Measurements from ENCODE around the gene LEKR1.
A peak's percentile ranks its signal among the peaks of the same experiment; 100 is the strongest.

LEKR1 gene

GRCh38 chr3:157081626-157082210 is 255.6 kb downstream of the LEKR1 start:
- peak; percentile 92 for DNase-seq (ENCODE audit: low spot score)

GRCh38 chr3:157082305-157082982 is 256.3 kb downstream of the LEKR1 start:
- DNase-seq (ENCODE audit: low spot score), result peak; percentile 48

GRCh38 chr3:157083824-157084223 is 257.7 kb downstream of the LEKR1 start:
- no peak for DNase-seq (ENCODE audit: low spot score)

- DNase-seq (ENCODE audit: low spot score), result no peak
These were observed 260.1 kb downstream of the LEKR1 start for GRCh38 chr3:157086060-157086750.

- no peak for DNase-seq (ENCODE audit: low spot score)
These were observed 260.6 kb downstream of the LEKR1 start for GRCh38 chr3:157086775-157087174.

- DNase-seq (ENCODE audit: low spot score), result peak; percentile 50
These were observed 261.2 kb downstream of the LEKR1 start for GRCh38 chr3:157087373-157087772.

GRCh38 chr3:157087780-157088600 is 261.8 kb downstream of the LEKR1 start:
- DNase-seq (ENCODE audit: low spot score), result no peak

GRCh38 chr3:157088601-157089454 is 262.7 kb downstream of the LEKR1 start:
- peak; percentile 93 for DNase-seq (ENCODE audit: low spot score)

GRCh38 chr3:157089455-157090221 is 263.5 kb downstream of the LEKR1 start:
- DNase-seq (ENCODE audit: low spot score), result peak; percentile 60

GRCh38 chr3:157091083-157091833 is 265.1 kb downstream of the LEKR1 start:
- DNase-seq (ENCODE audit: low spot score), result no peak

- peak; percentile 55 for DNase-seq (ENCODE audit: low spot score)
These were observed 266.1 kb downstream of the LEKR1 start for GRCh38 chr3:157092230-157092629.

GRCh38 chr3:157093096-157093495 is 266.9 kb downstream of the LEKR1 start:
- DNase-seq (ENCODE audit: low spot score), result no peak

GRCh38 chr3:157094301-157094700 is 268.1 kb downstream of the LEKR1 start:
- no peak for DNase-seq (ENCODE audit: low spot score)

GRCh38 chr3:157094751-157095480 is 268.8 kb downstream of the LEKR1 start:
- DNase-seq (ENCODE audit: low spot score), result no peak

Measured in kidney capillary endothelial cell (primary cell).